GF-D8 (cell line): ENCODE results near the gene NGB.
"Not testable (repeated sequence)": the region's sequence is repeated elsewhere in the genome, so short reads cannot be mapped to it uniquely, and the experiment has no call there.

Experiments
- DNase-seq: peaks from one replicate; lab custom pipeline; 2025; lab: John Stamatoyannopoulos, UW

Gene NGB

DNA sequence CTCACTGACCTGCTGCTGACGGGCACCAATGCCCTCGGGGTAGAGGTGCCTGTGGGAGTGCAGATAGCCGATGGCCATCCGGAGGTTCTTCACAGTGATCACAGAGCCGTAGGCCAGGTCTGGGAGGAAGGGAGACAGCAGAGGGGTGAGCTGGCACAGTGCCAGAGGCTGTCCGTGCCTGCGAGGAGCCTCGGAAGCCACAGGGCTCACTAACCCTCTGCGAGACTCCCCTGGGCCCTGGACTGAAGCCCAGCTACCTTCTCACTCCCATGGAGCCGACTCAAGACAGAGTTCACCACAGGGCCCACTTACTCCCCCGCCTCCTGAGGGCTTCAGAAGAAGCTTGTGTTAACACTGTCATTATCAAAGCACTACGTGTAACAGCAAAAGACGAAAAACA is 25.1 kb upstream of the NGB start:
- no peak for DNase-seq

DNA sequence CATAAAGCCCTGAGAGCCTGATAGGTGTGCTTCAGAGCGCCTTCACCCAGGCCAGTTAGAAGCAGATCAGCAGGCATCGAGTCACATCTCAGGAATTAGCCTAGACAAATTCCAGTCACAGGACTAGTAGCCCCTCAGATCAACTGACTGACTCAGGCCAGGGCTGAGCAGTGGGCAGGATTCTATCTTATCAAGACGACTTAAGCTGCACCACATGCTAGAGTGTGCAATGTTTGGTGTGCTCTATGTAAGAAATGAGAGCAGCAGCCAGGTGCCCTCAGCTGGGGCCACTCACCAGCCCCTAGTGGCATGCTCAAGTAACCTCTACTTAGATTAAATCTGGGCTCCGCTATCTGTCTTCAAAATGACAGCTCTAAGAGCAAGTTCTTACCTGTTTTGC is 19.7 kb upstream of the NGB start:
- no peak for DNase-seq

DNA sequence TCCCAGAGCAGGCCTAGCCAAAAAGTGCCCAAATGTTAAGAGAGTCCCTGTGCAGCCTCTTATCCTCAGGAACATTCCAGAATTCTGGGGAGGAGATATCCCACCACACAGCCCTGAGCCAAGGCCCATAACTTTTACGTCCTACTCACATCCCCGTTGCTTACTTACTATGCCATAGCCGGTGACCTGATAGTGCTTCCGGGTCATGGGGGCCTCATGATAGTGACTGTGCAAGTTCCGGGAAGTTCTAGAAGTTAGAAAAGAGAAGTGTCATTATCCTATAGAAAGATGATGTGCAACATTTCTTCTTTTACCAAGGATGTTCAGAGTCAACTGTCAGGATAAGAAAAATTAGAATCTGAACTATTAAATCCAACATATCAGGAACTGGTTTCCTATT is 15.6 kb upstream of the NGB start:
- DNase-seq, result no peak

DNA sequence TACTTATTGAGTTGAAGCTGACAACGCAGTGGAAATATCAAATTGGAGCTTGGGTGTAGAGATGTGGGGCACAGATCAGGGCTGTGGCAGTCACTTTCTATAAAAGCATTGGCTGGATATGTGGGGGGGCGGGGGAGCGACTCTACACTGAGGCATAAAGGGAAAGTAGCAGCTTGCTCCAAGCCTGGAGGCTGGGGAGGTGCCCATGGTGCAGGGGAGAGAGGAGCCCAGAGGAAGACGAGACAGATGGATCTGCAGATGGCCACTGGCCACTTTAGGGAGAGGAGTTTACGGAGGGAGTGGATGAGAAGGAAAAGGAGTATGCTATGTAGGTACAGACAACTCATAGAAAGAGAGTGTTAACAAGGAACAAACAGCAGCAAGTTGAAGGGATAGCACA is 13.5 kb upstream of the NGB start:
- no peak for DNase-seq

- DNase-seq, result no peak
Measured at GRCh38 chr14:77284066-77284465, 13.1 kb upstream of the NGB start.

- DNase-seq, result no peak
Measured at GRCh38 chr14:77281852-77282410, 10.9 kb upstream of the NGB start.

DNA sequence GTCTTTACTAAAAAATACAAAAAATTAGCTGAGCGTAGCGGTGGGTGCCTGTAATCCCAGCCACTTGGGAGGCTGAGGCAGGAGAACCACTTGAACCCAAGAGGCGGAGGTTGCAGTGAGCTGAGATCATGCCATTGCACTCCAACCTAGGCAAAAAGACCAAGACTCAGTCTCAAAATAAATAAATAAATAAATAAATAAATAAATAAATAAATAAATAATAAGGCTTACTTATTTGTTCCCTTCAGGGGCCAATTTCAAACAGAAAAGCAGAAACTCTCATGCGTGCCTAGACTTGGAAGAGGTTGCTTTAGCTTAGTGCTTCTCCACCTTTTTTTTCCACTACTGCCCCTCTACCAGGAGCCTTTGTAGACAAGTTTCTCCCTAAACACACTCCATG is 9.9 kb upstream of the NGB start:
- DNase-seq, result not testable (repeated sequence)

DNA sequence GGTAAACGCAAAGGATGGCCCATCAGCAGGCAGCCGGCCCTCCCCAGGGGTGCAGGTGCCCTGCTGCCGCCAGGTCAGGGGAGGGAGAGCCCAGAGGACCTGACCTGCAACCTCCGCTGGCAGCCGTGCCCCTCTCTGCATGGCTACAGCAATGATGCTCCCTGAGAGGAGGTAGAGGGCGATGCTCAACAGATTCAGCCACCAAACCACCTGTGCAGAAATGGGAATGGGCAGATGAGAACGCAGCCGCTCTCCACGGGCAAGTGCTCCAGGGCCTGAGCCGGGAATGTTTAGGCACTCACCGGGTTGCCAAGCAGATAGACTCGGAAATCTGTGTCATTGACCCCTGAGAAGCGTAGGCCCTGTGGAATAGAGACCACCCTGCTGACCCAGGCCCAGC is 8.7 kb upstream of the NGB start:
- DNase-seq, result no peak

DNA sequence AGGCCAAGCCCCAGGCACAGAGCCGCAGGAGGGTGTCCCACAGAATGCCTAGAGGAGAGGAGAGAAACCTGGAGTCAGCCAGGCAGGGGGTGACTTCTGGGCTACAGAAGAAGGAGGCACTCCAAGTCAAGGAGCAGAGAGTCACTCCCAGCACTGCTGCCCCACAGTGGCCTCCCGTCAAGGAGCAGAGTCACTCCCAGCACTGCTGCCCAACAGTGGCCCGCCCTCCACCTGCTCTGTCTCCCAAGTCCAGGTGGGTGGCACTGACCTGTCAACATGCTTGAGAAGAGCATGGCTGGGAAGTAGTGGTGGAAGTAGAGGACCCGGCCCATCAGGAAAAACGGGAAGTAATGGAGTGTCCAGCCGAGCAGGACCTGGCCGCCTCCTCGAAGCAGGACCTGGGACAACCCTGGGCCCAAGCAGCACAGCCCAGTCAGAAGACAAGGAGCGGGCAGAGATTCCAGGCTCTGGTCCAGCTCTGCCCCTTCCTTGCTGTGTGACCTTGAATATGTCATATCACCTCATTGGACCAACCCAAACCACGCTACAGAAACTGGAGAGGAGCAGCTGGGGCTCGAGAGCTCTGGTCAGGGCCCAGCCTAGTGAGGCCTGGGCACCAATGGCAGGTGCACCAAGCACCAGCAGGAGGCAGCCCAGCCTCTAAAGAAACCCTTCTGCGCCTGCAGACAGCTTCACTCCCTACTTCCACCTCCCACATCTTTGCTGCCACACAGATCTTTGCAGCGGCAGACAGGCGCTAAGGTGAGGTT is 7.6 kb upstream of the NGB start:
- DNase-seq, result no peak

GRCh38 chr14:77276959-77277358 is 6.0 kb upstream of the NGB start:
- no peak for DNase-seq

DNA sequence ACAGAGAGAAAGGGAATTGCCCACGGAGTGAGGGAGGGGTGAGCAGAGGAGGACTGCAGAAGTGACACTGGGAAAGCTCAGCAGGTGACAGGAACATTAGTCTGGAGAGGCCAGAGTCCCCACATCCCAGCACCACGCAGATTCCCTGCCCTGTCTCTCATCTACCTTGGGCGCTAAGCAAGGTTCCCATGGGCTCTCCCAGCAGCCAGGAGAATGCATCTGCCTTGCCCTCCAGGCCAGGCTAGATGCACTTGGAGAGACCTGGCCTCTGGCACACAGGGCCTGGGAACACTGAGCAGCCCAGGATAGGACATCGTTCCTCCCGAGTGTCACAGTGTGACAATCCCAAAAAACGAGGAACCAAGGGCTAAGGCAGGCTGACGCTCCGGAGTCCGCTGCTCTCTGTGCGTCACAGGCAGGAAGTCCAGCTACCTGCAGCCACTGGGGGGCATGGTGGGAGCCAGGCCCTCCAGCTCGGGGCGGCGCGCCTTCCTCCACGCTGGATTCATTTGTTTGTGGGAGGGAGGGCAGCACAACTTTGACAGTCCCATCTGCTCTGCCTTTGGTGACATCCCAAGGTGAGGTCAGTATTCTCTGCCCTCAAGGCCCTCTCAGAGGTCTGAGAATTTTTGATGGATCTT is 5.4 kb upstream of the NGB start:
- DNase-seq, result no peak

GRCh38 chr14:77275601-77276017 is 4.6 kb upstream of the NGB start:
- no peak for DNase-seq

- no peak for DNase-seq
Measured at GRCh38 chr14:77275041-77275580, 4.1 kb upstream of the NGB start.

DNA sequence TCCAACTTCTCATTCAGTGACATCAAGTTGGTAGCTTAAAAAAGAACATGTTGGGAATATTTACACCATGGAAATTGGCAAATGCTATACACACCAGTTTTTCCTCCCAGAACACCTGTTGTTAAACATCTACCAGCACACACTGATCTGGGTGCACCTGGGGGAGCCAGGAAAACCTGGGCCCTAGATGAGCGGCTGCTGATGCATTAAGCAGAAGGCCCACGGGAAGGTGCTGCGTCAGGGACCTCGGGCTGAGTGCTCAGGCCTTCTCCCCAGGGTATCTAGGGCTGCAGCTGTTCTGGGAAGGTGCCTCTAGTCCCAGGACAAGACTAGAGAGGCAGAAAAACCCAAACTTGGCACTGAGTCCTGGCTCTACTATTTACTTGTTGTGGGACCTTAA is 2.8 kb upstream of the NGB start:
- no peak for DNase-seq

- DNase-seq, result no peak
Measured at GRCh38 chr14:77272261-77272660, 1.3 kb upstream of the NGB start.

DNA sequence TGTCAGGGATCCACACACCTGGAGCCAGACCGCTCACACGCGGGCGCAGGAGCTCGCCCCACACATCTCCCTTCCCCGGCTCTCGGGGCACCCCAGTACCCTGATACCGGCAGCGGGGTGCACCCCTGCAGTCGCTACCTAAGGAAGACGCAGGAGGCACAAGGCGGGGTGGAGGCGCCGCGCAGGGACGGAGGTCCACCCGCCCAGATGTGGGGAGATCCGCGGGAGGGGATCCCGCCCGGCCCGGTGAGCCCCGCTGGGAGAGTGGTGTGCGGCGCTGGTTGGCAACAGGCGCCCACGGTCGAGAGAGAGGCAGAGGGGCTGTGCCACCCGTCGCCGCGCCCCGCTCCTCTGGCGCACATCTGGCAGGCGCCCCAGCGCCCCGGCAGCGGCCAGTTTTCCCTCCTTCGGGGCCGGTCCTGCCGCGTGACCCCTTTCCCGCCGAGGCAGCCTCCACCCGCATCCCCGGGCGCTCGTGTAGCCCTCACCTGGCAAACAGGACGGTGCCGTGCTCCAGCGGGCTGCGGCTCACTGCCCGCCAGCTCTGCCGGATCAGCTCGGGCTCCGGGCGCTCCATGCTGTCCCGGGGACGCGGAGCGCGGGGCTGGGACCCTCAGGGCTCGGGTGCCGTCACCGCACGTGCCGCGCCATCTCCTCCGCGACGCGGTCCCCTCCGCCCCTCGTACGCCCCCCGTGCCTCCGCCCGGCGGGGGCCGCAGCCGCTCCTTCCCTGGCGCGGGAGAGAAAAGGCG is 469 bp downstream of the NGB start:
- DNase-seq, result no peak

DNA sequence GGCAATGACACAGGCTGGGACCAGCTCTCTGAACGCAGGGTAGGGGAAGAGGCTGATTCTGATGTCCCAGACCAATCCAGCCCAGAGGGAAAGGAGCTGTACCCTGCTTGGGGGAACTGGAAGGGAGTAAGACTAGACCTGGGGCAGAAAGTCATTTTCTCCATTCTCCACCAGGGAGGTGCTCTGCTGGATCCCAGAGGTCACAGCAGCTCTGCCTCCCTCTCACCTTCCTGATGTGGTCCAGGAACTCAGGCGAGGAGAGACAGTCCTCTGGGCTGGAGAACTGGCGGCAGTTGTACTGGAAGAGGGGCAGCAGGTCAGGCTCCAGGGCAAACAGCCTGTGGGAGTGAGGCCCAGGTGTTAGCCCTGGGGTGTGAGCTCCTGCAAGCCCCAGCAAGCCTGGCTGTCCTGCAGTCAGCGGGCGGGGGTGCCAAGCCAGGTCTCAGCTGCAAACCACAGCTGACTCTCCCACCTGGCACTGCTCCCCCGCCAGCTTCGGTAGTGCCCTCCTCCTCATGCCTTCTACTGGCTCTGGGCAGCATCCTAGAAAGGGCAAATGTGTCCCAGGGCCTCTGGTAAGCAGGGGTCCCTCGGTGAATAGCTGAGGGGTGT is 1.9 kb downstream of the NGB start:
- DNase-seq, result no peak

- no peak for DNase-seq
Measured at GRCh38 chr14:77267937-77268699, 2.9 kb downstream of the NGB start.

DNA sequence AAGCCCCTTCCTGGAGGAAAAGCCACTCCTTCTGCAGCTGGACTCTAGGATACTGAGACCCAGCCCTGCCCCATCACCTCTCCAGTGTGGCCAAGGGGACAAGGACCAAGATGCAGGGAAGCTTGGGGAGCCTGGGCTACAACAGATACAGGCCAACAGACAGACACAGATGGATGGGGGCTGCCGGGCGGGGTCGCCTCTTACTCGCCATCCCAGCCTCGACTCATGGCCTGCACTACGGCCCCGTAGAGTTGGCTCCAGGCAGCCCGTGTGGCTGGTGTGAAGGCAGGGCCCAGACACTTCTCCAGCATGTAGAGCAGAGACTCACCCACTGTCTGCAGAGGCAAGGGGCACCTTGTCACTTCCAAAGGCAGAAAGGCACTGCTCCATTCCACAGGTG is 4.7 kb downstream of the NGB start:
- no peak for DNase-seq

- DNase-seq, result no peak
Measured at GRCh38 chr14:77265561-77266335, 5.3 kb downstream of the NGB start.

GRCh38 chr14:77265187-77265515 is 5.9 kb downstream of the NGB start:
- DNase-seq, result no peak
